ENCODE measurements around the gene TMEM150A.
A peak's percentile ranks its signal among the peaks of the same experiment; 100 is the strongest.
"Not testable (repeated sequence)": the region's sequence is repeated elsewhere in the genome, so short reads cannot be mapped to it uniquely, and the experiment has no call there.

TMEM150A gene

DNA sequence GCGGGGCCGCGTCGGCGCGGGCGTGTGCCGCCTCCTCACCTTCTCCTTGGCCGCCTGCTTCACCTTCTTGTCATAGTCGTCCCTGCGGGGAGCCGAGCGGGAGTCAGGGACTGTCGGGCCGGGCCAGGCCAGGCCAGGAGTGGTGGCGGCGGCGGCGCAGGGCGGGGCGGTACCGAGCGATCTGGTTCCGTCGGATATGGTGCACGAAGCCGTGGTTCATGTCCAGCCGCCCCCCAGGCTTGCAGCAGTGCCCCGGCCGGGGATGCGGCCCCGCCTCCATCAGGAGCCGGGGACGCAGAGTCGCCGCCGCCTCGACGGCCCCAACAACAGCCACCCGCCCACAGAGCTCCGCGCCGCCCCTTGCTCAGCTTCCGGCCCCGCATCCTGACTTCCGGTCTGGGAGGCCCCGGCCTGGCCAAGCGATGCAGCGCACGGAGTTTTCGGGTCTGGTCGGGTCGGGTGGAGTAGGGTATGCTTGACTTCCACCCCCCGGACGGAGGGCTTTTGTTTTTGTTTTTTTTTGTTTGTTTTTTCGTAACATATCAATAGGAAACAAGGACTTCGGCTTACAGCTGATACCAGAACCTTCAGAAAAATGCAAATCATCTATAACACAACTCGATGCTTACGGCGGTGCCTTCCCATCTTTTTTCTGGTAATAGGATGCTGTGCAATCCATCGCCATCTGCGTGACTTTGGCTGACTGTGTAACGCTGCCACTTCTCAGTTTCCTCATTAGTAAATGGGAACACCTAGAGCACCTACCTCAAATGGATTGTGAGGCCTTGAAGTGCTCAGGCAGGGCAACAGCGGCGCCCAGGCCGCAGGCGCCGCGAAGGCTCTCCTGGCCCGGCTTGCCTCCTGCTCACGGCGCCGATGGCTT lies 9.4 kb upstream of the TMEM150A start, which contains the start of gene C2orf68:
C2orf68 (minus strand) TSS at position 362 of the 883 bp plus-strand sequence; CDS start at position 280, 82 bp downstream.
- DNase-seq (ENCODE audit: low read depth in 2 of 2) = peak; percentile 65 to 69

DNA sequence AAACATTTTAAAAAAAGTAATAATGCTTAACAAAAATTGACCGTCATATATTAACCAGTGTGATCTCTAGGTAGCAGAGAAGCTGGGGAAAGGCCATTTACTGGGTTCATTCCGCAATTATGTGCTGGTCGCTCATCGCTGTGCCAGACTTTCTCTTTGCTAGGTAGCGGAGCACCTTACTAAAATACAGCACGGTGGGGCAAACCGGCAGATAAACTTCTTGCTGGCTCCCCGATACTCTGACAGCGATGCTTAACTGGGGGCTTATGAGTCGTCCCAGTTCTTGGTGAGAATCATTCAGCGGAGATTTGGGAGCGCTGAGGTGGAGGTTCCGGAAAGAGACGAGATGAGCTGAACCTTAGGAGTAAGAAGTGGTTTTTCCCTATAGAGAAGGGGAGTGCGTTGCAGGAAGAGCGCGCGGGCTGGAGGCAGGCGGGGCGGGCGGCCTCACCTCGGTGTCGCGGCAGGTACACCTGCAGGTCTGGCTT lies 8.8 kb upstream of the TMEM150A start:
- DNase-seq (ENCODE audit: low read depth in 2 of 2) = no peak

DNA sequence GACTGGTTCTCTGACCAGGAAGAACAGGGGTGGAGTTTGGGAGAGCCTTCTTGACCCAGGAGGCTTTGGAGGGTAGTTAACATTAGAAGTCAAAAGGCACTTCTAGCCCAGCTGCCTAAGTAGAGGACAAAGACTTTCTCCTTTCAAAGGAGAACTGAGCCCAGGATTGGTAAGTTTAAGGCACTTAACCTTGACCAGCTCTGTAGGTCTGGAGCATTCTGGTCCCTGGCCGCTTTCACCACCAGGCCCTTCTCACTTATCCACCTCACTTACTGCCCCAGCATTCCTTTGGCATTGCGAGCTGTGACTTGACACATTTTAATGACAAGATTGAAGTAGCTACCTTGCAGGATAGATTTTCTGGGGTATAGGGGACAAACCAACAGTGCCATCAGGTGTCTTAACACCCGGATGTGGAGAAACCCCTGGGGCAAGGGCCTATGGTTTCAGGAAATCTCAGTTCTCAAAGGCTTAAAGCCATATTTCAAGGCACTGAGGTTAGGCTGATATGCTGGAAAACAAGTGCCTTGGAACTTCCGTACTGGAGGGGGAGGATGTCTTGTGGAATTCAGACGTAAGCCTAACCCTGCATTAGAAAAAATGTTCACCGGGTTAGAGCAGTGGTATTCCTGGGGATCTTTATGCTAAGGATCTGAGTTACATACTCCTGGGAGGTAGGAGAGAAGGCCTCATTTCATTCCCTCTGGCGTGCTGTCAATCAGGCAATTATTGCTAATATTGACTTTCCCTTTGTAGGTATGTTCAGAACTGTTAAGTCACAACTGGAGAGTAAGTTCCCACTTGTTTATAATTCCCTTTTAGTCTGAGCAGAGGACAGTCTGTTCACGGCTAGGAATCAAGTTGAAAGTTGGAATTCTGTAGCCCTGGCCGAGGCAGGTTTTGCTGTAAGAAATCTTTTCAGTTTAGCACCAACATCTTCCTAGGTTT lies 5.0 kb upstream of the TMEM150A start:
- no peak for DNase-seq (ENCODE audit: low read depth in 2 of 2)

DNA sequence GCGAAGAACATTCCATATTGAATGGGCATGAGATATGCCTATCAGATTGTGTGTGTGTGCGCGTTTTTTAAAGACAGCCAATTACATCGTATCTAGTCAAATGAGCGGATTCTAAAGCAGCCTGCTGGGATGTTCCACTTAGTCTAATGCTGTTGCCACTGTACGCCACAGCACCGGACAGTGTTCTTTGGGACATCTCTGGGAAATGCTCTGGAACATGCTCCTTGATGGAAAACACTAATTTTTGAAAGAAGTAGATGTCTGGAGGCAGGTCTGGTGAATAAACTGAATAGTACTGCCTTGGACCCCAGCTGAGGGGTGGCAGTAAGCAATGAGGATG lies 3.6 kb upstream of the TMEM150A start:
- no peak for DNase-seq (ENCODE audit: low read depth in 2 of 2)

DNA sequence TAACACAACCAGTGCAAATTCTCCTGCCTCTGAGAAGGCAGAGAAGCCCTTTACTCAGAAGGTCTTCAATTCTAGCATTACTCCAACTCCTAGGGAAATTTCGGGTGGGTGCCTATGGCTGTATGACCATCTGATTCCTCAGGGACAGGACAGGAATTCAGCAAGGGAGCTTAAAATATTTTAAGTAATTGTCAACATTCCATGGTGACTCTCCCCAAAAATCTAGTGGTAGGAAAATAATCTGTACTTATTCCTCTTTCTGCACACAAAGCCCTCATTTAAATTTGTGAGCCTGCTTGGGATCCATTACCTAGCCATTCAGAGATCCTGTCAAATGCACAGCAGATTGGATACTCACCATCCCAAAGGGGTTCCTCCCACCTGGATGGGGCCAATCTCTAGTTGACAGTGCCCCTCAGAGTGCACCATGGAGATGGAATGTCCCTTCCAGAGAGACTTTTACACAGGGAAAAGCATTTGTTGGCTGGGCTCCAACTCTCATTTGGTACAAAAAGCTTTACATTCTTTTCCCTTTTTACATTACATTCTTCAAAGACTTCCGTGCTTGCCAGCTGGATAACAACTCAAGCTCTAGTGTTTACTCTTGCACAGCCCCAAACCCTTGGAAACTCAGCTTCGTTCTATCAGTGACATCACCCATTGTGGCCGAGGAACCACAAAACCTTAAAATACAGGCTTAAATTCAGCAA lies 3.1 kb upstream of the TMEM150A start:
- DNase-seq (ENCODE audit: low read depth in 2 of 2) = no peak

DNA sequence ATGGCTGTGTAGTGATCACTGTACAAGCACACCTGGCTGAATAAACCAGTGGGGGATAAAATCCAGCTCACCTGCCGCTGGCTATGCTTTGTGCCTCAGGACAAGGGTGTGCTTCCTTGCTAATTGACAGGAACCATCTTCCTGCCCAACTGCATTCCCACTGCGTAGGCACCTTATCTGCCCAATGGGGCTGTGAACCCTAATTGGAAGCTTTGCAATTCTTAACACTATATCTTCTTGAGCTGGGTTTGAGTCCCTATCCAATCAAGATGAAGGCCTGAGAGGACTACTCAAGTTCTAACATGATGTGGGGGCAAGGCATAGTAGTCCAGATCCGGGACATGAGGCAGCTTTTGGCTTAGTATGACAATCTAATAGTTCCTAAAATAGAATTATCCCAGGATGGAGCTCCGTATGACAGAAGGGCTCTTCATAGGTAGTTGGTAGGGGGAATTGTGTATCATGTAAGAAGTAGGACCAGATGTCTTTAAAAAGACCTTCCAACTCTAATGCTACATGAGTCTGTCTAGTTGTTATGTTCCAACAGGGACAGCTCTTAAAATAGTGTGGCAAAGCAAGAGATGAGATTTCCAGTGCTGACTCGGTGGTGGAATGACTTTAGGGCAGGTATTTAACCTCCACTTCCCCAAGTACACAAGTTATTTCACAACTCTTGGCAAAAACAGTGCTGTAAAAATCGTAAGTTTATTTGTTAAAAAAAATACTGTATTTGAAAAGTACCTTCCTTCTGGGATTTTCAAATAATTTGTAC lies 2.3 kb upstream of the TMEM150A start:
- no peak for DNase-seq (ENCODE audit: low read depth in 2 of 2)

DNA sequence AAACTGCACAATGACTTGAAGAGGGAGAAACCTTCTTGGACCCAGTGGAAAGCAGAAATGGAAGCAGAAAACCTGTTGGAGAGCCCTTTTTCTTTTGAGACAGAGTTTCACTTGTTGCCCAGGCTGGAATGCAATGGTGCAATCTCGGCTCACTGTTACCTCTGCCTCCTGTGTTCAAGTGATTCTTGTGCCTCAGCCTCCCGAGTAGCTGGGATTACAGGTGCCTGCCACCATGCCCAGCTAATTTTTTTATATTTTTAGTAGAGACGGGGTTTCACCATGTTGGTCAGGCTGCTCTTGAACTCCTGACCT lies 1.6 kb upstream of the TMEM150A start:
- not testable (repeated sequence) for DNase-seq (ENCODE audit: low read depth in 2 of 2)

DNA sequence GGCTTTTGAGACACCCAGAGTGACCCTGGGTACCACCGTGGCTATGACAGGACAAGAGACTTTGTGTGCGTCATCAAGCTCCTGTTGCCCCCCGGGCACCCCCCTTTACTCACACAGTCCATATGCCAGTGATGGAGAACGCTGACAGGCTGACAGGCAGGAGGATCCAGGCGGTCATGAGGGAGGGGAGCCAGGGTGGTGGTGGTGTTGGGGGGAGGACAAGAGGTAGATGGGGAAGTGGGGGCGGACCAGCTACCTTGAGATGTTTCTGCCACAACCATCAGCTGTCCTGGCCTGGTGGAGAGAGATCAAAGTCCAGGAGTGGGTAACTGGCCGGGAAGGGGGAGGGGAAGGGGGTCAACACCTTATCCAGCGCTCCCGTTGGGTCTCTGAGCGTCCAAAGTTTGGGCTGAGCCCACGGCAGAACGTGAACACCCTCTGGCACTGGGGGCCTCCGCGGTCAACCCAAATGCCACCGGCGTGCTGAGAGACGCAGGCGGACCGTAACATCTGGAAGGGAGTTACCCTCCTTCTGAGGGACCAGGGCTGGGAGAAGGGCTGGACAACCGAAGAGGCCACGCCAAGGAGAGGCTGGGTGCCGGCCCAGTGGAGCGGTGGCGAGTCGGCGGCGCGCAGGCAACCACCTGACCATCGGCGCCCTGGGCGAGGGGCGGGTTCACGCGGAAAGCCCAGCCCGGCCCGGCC lies 575 bp downstream of the TMEM150A start:
- DNase-seq (ENCODE audit: low read depth in 2 of 2) = no peak

DNA sequence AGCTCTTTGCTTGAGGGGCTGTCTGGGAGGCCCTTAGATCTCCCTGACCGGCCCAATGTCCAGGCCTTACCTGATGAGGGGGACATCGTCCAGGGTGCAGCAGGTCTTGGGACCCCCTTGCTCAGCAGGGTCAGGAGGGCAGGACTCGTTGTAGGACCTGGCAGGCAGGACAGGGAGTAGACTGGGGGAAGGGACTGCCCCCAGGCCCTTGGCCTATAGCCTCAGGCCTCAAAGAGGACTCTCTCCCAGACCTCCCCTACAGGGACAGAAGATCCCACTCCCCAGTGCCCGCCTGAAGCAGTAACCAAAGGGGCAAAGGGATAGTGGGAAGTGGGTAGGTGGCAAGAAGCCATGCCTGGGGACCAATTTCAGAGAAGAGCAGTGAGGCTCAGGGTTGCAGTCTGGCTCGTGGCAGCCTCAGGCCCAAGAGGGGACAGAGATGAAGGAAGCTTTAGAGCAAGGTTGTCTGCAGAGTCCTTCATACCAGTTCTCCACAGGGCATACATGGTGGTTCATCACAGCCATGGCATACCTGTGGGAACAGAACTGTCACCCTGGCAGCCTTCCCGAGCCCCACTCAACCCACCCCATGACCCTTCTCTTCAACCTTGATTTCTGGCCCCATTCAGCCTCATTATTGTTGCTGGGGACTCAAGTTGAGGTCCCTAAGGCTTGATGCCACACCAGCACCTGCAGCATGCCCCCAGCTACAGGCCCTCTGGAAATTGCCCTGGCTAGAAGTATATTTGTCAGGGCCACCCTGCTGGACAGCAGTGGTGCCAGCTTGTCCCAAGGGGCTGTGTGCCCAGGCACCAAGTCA lies 1.3 kb downstream of the TMEM150A start:
- no peak for DNase-seq (ENCODE audit: low read depth in 2 of 2)

DNA sequence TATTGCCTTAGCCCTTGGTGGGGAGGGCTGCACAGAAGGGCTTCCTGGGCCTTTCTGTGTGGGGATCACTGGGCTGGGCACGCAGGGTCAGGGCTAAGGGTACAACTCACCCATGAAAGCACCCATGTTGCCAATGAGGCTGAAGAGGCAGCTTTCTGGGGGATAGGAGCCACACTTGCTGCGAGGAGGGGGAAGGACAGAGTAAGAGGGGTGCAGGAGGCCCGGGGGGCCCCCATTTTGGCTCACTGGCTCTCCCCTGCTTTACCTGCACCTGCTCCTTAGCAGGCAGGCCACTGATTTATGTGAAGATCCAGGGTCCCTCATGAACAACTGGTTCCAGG lies 2.3 kb downstream of the TMEM150A start:
- DNase-seq (ENCODE audit: low read depth in 2 of 2) = no peak

DNA sequence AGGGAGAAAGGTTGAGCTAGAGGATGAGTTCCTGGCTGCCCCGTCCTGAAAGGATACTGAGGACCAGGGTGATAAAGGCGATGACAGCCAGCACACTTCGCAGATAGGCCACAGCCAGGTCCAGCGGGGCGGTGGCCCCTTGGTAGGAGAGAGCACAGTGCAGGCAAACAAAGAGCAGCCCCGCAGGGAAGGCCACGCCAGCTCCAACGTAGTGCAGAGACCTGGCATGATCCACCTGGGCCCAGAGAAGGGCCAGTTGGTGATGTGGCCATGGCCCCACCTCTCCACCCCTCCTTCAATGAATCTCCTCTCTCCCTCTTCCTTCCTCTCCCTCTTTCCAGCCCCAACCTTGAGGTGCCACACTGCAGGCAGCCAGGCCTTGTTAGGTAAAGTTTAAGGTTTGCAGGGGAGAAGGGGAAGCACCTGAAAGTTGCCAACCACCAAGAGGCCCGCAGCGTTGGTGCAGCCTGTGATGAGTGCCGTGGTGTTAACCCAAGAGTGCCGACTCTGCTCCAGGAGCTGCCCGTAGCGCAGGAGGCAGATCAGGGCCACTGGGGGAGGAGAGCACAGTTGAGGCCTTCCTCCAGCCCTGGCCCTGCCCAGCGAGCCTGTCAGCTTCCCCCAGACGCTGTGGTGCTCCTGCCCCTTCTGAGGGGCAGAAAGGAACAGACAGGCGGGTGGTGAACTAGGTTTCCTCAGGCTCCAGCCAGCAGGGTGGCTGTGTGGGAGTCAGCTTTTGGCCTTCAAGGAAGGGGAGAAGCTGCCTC lies 2.8 kb downstream of the TMEM150A start:
- DNase-seq (ENCODE audit: low read depth in 2 of 2) = no peak

DNA sequence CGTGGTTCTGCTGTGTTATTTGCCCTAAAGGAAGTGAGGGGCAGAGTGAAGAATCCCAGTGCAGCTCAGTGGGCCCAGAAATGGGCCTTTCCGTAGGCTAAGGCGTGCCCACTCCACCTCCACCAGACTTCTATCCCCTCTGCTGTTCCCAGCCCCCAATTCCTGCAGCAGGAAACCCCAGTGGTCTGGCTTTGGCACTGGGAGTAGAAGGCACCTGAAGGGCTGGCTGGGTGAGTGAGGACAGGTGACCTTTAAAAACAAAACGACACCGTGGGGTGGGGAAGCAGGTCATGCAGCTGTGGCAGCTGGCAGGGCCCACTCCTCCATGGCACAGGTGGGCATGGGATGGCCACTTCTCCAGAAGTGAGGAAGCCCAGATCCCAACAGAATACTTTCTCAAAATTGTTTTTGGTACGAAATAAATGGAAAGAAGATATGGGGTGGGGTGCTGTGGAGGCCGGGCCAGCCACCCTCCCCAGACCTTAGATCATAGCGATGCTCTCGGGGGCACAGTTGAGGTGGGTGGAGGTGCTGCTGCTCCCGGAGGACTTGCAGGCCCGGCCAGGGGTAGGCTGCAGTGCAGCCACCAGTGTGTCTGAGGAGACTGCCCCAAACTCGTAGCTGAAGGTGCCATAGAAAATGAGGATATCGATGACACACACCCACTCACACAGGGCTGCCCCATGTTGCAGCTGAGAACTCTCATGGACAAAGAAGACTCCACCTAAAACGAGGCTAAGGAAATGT lies 3.7 kb downstream of the TMEM150A start:
- DNase-seq (ENCODE audit: low read depth in 2 of 2) = no peak

DNA sequence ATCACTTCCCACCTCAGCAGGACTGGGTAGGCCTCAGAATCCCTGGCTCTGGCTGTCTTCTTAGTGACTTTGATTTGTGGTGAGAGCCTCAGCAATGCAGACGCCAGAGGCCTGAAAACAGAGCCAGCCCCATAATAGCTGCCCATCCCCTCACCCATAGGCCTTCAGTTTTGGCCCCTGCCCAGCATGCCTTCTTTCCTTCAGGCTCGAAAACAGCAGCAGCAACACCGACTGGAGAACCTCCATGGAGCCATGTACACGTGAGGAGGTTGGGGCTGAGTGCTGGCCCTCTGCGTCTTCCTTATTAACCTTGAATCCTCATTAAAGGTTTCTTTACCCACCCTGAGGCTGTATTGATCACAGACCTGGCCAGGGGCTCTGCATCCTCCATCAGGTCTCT lies 5.3 kb downstream of the TMEM150A start:
- no peak for DNase-seq (ENCODE audit: low read depth in 2 of 2)

DNA sequence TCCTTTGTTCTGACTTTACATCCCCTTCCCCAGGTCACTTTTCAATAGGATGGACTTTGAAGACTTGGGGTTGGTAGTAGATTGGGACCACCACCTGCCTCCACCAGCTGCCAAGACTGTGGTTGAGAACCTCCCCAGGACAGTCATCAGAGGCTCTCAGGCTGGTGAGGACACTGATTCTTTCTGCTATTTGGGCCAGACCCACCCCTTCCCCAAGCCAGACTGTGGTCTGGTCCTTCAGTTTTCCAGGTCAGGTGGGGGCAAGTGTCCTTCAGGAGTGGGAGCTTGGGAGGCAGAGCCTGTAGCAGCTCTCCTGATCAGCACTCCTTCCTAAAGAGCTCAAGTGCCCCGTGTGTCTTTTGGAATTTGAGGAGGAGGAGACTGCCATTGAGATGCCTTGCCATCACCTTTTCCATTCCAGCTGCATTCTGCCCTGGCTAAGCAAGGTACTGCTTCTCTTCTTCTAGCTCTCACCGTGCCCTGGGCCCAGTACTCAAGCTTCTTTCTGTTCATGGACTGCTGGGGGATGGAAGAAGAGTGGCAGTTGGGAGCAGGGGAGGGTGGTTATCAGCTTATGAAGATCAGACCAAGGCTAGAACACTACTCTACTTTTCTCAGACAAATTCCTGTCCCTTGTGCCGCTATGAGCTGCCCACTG lies 5.9 kb downstream of the TMEM150A start:
- DNase-seq (ENCODE audit: low read depth in 2 of 2) = no peak

DNA sequence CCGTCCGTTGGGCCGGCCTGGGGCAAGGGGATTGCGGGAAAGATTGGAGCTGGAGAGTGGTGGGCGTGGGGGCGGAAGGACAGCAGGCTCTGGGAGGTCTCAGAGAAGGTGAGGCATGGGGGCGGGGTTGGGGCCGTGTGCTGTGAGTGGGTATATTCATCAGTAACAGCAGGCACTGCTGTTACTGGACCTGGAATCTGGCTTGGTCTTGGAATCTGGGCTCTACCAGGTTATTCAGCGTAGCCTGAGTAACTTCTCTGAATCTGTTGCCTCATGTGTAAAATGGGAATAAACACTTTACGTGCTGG lies 6.5 kb downstream of the TMEM150A start:
- DNase-seq (ENCODE audit: low read depth in 2 of 2) = no peak

DNA sequence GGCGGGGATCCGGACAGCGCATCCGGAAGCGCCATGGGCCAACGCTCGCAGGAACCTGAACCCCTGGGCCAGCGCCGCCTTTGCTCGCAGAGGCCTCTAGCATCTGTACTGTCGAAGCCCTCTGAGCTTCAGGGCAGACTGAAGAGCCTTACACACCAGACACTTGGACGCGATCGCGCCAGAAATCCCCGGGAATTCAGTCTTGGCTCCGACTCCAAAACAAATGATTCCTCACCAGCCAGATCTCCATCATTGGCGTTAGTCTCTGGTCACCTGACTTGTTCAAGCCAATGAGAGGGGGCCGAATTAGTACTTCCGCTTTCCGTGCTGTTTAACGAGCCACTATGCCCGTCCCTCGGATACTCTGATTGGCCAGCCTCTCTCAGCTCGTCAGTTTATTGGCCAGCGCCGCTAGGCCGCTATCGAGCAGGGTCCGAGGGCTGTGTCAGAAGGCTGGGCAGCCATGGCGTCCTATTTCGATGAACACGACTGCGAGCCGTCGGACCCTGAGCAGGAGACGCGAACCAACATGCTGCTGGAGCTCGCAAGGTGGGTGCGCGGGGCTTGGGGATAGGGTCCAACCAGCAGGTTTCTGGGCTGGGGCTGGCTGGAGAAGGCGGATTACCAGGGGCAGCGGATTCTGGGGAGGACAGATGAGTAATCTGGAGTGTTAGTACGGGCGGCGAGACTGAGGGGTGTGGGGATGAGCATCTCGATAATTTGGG lies 7.0 kb downstream of the TMEM150A start, which contains the start of gene RNF181:
RNF181 (plus strand) TSS at position 445 of the 725 bp plus-strand sequence; CDS start at position 464, 19 bp downstream.
- peak; percentile 76 to 81 for DNase-seq (ENCODE audit: low read depth in 2 of 2)

DNA sequence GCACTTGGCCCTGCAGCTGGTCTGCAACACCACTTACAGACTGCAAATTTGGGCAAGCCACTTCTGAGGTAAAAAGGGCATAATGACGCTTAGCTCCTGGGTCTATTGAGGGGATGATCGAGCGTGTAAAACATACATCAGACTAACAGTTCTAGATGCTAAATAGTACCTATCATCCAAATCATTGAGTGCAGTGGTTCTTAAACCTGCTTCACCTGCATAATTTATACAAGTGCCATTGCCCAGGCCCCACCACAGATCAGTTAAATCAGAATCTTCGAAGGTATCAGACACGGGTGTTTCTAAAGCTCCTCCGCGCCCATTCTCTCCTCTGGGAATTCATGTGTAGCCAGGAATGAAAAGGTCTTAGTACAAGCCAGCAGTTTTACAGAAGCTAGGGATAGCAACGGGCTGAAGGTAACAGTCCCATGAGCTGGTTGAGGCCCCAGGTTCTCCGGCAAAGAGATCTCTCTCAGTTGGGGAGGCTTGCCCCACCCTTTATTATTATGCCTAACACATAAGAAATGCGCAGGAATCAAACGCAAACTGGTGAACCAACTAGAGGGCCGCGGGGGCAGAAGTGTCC lies 7.7 kb downstream of the TMEM150A start:
- no peak for DNase-seq (ENCODE audit: low read depth in 2 of 2)
